Tibial nerve (tissue), 4 donors: ENCODE measurements around the gene TTLL3.

Experiments used
- EP300 ChIP-seq, 2 donors: sonication (generic); formaldehyde crosslinking; IDR thresholded peaks; one replicate each; pipeline ENCODE4 v1.6.1; 2017; ENCODE audit warnings: antibody characterized with exemption in 2 of 2, mild to moderate bottlenecking in 1 of 2
- TF ChIP-seq, protein P1 (sequence below), 5 experiments: fragments of 200-600 bp in 3 of 5; fragments of 450-650 bp in 2 of 5; sonication (generic) in 3 of 5; IDR thresholded peaks; one replicate each; pipeline ENCODE4 v1.5.1; 2016 to 2019; ENCODE audit warnings: antibody characterized with exemption in 5 of 5, mild to moderate bottlenecking in 3 of 5, moderate library complexity in 2 of 5

DNA sequence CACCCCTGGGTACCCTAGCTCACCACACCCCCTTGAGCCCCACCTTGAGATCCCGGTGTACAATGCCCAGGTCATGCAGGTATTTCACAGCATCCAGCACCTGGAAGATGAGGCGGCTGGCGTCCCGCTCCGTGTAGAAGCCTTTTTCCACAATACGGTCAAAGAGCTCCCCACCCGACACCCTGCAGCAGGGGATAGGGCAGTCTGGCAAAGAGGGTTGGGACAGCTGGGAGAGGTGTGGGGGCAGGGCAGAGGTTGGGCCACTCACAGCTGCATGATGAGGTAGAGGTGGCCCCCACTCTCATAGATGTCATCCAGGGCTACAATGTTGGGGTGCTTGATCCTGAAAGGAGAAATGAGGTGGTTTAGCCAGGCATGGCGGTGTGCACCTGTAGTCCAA lies 47.2 kb upstream of the TTLL3 start:
- TF ChIP-seq, protein P1, sequence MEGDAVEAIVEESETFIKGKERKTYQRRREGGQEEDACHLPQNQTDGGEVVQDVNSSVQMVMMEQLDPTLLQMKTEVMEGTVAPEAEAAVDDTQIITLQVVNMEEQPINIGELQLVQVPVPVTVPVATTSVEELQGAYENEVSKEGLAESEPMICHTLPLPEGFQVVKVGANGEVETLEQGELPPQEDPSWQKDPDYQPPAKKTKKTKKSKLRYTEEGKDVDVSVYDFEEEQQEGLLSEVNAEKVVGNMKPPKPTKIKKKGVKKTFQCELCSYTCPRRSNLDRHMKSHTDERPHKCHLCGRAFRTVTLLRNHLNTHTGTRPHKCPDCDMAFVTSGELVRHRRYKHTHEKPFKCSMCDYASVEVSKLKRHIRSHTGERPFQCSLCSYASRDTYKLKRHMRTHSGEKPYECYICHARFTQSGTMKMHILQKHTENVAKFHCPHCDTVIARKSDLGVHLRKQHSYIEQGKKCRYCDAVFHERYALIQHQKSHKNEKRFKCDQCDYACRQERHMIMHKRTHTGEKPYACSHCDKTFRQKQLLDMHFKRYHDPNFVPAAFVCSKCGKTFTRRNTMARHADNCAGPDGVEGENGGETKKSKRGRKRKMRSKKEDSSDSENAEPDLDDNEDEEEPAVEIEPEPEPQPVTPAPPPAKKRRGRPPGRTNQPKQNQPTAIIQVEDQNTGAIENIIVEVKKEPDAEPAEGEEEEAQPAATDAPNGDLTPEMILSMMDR (IDR thresholded peaks at IDR 0.05) = no peak
- no peak for TF ChIP-seq EP300 (IDR thresholded peaks at IDR 0.05)
